ENCODE results near the gene SP100. TPM values are rescaled to one million over a fixed set of nuclear protein-coding genes. Genes with fewer than 3 reads are reported as not detected.

The SP100 gene
- total RNA-seq, 6 experiments from 2014 or later, result 24.2 to 55.5 (median 46.8) TPM

DNA sequence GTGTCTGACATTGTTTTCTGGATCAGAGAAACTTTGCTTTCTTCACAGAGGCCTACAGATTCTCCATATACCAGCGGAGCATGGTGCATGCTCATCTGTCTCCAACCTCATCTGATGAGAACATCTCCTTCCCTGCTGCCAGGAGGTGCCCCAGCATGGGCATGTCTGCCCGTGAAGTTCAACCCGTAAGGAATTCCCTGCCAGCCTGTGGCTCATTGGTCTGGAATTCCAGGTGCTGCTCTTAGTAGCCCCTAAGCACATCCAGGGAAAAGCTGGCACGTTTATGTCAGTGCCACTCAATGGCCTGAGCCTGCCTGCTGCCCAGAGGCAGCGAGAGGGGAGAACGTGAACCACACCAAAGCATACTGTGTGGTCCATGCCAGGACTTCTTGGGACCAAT is 1.7 kb upstream of the SP100 start:
- peaks cover 0 to 33% (median 14%) of the 10 kb centered on the region in 4 donors for H3K4me1 ChIP-seq
- ATAC-seq, result no peak
- intact Hi-C loops (cut with DNase I), result no loop called here
- no peaks in the 10 kb centered on the region for H3K36me3 ChIP-seq
- no peak overlapping the region for H3K4me3 ChIP-seq
- no peak overlapping the region for H3K27ac ChIP-seq
- H3K27me3 ChIP-seq, result no peaks in the 10 kb centered on the region
- no peak for DNase-seq
- 100% methylated on average over 2 of the region's 6 CpGs for WGBS (ENCODE audit: insufficient coverage, low coverage, low lambda C conversion rate, missing lambda C conversion rate)
- no peaks in the 10 kb centered on the region for H3K9me3 ChIP-seq
- TF ChIP-seq, protein P1, sequence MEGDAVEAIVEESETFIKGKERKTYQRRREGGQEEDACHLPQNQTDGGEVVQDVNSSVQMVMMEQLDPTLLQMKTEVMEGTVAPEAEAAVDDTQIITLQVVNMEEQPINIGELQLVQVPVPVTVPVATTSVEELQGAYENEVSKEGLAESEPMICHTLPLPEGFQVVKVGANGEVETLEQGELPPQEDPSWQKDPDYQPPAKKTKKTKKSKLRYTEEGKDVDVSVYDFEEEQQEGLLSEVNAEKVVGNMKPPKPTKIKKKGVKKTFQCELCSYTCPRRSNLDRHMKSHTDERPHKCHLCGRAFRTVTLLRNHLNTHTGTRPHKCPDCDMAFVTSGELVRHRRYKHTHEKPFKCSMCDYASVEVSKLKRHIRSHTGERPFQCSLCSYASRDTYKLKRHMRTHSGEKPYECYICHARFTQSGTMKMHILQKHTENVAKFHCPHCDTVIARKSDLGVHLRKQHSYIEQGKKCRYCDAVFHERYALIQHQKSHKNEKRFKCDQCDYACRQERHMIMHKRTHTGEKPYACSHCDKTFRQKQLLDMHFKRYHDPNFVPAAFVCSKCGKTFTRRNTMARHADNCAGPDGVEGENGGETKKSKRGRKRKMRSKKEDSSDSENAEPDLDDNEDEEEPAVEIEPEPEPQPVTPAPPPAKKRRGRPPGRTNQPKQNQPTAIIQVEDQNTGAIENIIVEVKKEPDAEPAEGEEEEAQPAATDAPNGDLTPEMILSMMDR (IDR thresholded peaks at IDR 0.05), result no peak
- TF ChIP-seq POLR2A (IDR thresholded peaks at IDR 0.05), result no peak

DNA sequence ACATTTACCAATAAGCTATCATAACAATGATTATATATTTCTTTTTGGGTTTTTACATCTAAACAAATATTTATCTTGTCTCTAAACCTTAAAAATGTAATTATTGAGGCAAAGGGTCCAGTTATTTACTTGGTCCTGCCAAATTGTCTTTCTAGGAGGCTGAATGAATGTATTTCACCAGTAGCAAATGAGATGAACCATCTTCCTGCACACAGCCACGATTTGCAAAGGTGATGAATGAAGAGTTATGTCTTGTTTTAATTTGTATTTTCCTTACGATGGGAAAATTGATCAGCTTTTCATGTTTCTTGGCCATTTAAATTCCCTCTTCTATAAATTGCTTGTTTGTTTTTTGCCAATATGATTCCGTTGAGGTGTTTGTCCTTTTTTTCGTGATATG is 1.4 kb downstream of the SP100 start:
- H3K27me3 ChIP-seq, result no peaks in the 10 kb centered on the region
- H3K4me1 ChIP-seq, result peaks cover 0 to 36% (median 13%) of the 10 kb centered on the region in 4 donors
- 28% methylated on average over 4 of the region's 4 CpGs for WGBS (ENCODE audit: insufficient coverage, low coverage, low lambda C conversion rate, missing lambda C conversion rate)
- intact Hi-C loops (cut with DNase I), result no loop called here
- no peak for TF ChIP-seq POLR2A (IDR thresholded peaks at IDR 0.05)
- peak overlapping the region in 2 of 3 donors; percentile 87 to 97 for H3K27ac ChIP-seq
- H3K36me3 ChIP-seq, result no peaks in the 10 kb centered on the region
- DNase-seq (no peak), ATAC-seq (no peak)
- peak overlapping the region; percentile 56 to 72 (median 58) for H3K4me3 ChIP-seq
- no peaks in the 10 kb centered on the region for H3K9me3 ChIP-seq

DNA sequence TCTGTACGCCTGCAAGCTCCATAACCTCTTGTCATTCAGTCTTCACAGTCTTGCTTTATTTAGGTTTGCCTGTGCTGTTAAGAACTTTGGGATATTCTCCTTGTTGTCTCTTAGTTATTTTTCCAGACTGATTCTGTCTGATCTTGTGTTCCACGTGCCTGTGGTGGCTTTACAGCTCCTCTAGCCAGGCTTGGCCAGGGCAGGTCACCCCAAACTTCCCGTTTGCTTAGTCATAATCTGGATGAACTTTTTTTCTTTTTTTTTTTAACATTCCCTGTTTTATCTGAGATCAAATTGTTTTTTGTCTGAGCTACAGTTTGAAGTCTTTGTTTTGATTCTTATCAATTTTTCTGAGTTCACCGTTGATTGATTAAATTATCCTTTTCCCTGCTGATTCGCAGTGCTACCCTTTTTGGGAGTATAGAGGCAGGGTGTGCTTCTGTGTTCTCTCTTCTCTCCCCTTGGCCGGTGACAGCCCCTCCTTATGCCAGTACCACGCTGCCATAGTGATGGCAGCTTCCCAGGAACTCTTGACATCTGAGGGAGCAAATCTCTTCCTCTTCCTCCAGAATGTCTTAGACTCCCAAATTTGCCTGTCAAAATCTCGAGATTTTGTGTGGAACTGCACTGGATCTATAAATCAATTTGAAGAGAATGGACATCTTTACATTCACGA is 2.5 kb downstream of the SP100 start:
- TF ChIP-seq POLR2A (IDR thresholded peaks at IDR 0.05), result no peak
- TF ChIP-seq, protein P1 (IDR thresholded peaks at IDR 0.05), result no peak
- H3K9me3 ChIP-seq, result no peaks in the 10 kb centered on the region
- intact Hi-C loops (cut with DNase I), result no loop called here
- peaks cover 0 to 45% (median 18%) of the 10 kb centered on the region in 4 donors for H3K4me1 ChIP-seq
- peak overlapping the region in 1 of 3 donors; percentile 11 for H3K27ac ChIP-seq
- H3K4me3 ChIP-seq, result peak overlapping the region; percentile 56 to 72 (median 58)
- no peak for DNase-seq
- H3K27me3 ChIP-seq, result no peaks in the 10 kb centered on the region
- no peaks in the 10 kb centered on the region for H3K36me3 ChIP-seq
- peak in 1 of 4 donors; percentile 13 for ATAC-seq
- 36% methylated on average over 9 of the region's 9 CpGs for WGBS (ENCODE audit: insufficient coverage, low coverage, low lambda C conversion rate, missing lambda C conversion rate)

DNA sequence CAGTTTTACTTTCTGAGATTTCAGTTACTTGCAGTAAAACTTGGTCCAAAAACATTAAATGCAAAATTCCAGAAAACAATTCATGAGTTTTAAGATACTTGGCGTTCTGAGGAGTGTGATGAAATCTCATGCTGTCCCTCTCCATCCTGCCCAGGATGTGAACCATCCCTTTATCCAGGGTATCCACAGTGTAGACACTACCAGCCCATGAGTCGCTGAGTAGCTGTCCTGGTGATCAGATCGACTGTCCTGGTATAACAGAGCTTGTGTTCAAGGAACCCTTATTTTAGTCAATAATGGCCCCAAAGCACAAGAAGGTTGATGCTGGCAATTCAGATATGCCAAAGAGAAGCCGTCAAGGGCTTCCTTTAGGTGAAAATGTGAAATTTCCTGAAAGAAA is 3.2 kb downstream of the SP100 start:
- Histone ChIP-seq H3K27me3 (no peaks in the 10 kb centered on the region), H3K4me3 (no peak overlapping the region), H3K4me1 (peaks cover 0 to 52% (median 21%) of the 10 kb centered on the region in 4 donors), H3K9me3 (no peaks in the 10 kb centered on the region), H3K27ac (no peak overlapping the region), H3K36me3 (no peaks in the 10 kb centered on the region)
- DNase-seq, result no peak
- no peak for ATAC-seq
- WGBS (ENCODE audit: insufficient coverage, low coverage, low lambda C conversion rate, missing lambda C conversion rate), result 69% methylated on average over 4 of the region's 4 CpGs
- intact Hi-C loops (cut with DNase I), result no loop called here
- no peak for TF ChIP-seq POLR2A (IDR thresholded peaks at IDR 0.05)
- TF ChIP-seq, protein P1 (IDR thresholded peaks at IDR 0.05), result no peak

DNA sequence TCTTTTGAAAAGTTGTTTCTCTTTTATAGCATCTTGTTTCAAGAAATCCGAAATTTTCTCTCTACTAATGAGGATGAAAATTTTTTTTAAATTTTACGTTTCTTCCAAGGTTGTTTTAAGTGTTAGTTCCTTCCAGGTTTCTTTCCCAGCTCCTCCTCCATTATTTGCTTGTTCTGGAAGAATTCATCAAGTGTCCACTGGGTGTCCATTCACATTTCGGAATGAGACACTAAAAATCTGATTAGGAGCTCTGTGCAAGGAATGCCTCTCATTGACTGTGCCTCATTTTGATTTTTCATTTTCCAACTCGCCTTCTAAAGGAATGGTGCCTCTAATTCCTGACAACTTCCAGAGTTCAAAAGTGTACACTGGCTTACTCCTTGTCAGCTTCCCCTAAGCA is 6.1 kb downstream of the SP100 start:
- ATAC-seq (no peak), DNase-seq (no peak)
- Histone ChIP-seq H3K9me3 (no peaks in the 10 kb centered on the region), H3K27ac (no peak overlapping the region), H3K4me3 (no peak overlapping the region), H3K36me3 (no peaks in the 10 kb centered on the region), H3K4me1 (peaks cover 0 to 70% (median 29%) of the 10 kb centered on the region in 4 donors), H3K27me3 (no peaks in the 10 kb centered on the region)
- intact Hi-C loops (cut with DNase I), result no loop called here
- TF ChIP-seq, protein P1 (IDR thresholded peaks at IDR 0.05), result no peak
- TF ChIP-seq POLR2A (IDR thresholded peaks at IDR 0.05), result no peak
- 87% methylated on average over 4 of the region's 4 CpGs for WGBS (ENCODE audit: insufficient coverage, low coverage, low lambda C conversion rate, missing lambda C conversion rate)

Measured in right lobe of liver (tissue), 6 donors.